OCI-LY7 (cell line): ENCODE results near the gene FHIT. TPM values are rescaled to one million over a fixed set of nuclear protein-coding genes. Genes with fewer than 3 reads are reported as not detected.

Experiments
- BruUV-seq: library from RNA; stranded (reverse); fragments of 400-500 nt; replicated peaks from 2 replicates; lab custom pipeline; 2021; lab: Mats Ljungman, UMichigan
- CTCF ChIA-PET: fragments of 300-600 bp; sonication (Branson Sonifier 250); formaldehyde crosslinking; loops from one replicate; lab custom pipeline; 2022; ENCODE audit warnings: antibody characterized with exemption; ENCODE audit not compliant: unreplicated experiment; lab: Charles Lee
- POLR2A ChIA-PET: fragments of 300-600 bp; sonication (Branson Sonifier 250); formaldehyde crosslinking; loops from one replicate; lab custom pipeline; 2022; ENCODE audit warnings: antibody characterized with exemption; lab: Charles Lee
- DNase-seq: peaks from one replicate; pipeline ENCODE4 v3.0.0-alpha.2; 2015; ENCODE audit warnings: low spot score
- H2AFZ ChIP-seq: fragments of 200-600 bp; sonication (generic), shearing (Covaris generic); 2 replicates; pipeline ENCODE4 v1.6.1; 2014; ENCODE audit warnings: mild to moderate bottlenecking, antibody characterized with exemption, low read length, moderate library complexity
- H3K27ac ChIP-seq: fragments of 200-600 bp; sonication (generic); 2 replicates; pipeline ENCODE4 v1.5.1; 2014; ENCODE audit warnings: mixed run types, low read depth, mild to moderate bottlenecking, moderate library complexity, low read length, inconsistent platforms; ENCODE audit not compliant: poor library complexity, severe bottlenecking
- H3K36me3 ChIP-seq: fragments of 200-600 bp; sonication (generic); 2 replicates; pipeline ENCODE4 v1.6.1; 2014; ENCODE audit warnings: mild to moderate bottlenecking, antibody characterized with exemption, low read length, moderate library complexity, mixed read lengths; ENCODE audit not compliant: insufficient read depth
- H3K4me1 ChIP-seq: fragments of 200-600 bp; sonication (generic); 2 replicates; pipeline ENCODE4 v1.5.1; 2014; ENCODE audit warnings: mild to moderate bottlenecking, low read length; ENCODE audit not compliant: insufficient read depth, poor library complexity, severe bottlenecking
- H3K4me2 ChIP-seq: fragments of 200-600 bp; sonication (generic); 2 replicates; pipeline ENCODE4 v1.6.1; 2014; ENCODE audit warnings: mild to moderate bottlenecking, low read length
- H3K4me3 ChIP-seq: fragments of 200-600 bp; sonication (generic); 2 replicates; pipeline ENCODE4 v1.5.1; 2014; ENCODE audit warnings: mild to moderate bottlenecking, low read depth, low read length; ENCODE audit not compliant: poor library complexity, severe bottlenecking
- H3K79me2 ChIP-seq: fragments of 200-600 bp; sonication (generic); 2 replicates; pipeline ENCODE4 v1.6.1; 2016; ENCODE audit warnings: low read depth, mild to moderate bottlenecking, low read length, moderate library complexity, mixed read lengths; ENCODE audit not compliant: insufficient read depth
- H3K9me2 ChIP-seq: fragments of 200-600 bp; sonication (generic); 2 replicates; pipeline ENCODE4 v1.6.1; 2016; ENCODE audit warnings: mild to moderate bottlenecking, low read length, mixed read lengths; ENCODE audit not compliant: insufficient read depth
- H3K9me3 ChIP-seq: fragments of 200-600 bp; sonication (generic); 2 replicates; pipeline ENCODE4 v1.6.1; 2014; ENCODE audit warnings: mild to moderate bottlenecking, mixed run types, low read length, mixed read lengths
- H4K20me1 ChIP-seq: fragments of 200-600 bp; sonication (generic); 2 replicates; pipeline ENCODE4 v1.6.1; 2014; ENCODE audit warnings: mild to moderate bottlenecking, antibody characterized with exemption, low read length, moderate library complexity, mixed read lengths; ENCODE audit not compliant: insufficient read depth
- EZH2phosphoT487 ChIP-seq: fragments of 200-600 bp; sonication (generic); IDR thresholded peaks from 2 replicates; pipeline ENCODE4 v1.6.1; 2018; ENCODE audit warnings: low read depth, borderline replicate concordance, mild to moderate bottlenecking, mixed run types, antibody characterized with exemption, low read length, moderate library complexity, mixed read lengths
- intact Hi-C: fragments of 100-400 bp; cut with micrococcal nuclease; formaldehyde crosslinking; loops from one replicate; pipeline ENCODE4 v1.10.0; 2022; ENCODE audit not compliant: unreplicated experiment
- total RNA-seq, 2 experiments: library from RNA; depleted of rRNA in 1 of 2; stranded (reverse); fragments of >200 nt in 1 of 2; shearing (Covaris generic) in 1 of 2; gene quantifications; 2 replicates each; pipeline ENCODE4 v1.2.3, GENCODE V29; 2014 to 2022
- TF ChIP-seq, protein P1 (sequence below): fragments of 200-600 bp; sonication (generic); conservative IDR thresholded peaks from 2 replicates; pipeline ENCODE4 v1.5.1; 2014; ENCODE audit warnings: mild to moderate bottlenecking, antibody characterized with exemption, low read length, moderate library complexity, mixed read lengths

The FHIT gene
- total RNA-seq, 2 experiments from 2014 or later, result 5.0 to 10.9 TPM

DNA sequence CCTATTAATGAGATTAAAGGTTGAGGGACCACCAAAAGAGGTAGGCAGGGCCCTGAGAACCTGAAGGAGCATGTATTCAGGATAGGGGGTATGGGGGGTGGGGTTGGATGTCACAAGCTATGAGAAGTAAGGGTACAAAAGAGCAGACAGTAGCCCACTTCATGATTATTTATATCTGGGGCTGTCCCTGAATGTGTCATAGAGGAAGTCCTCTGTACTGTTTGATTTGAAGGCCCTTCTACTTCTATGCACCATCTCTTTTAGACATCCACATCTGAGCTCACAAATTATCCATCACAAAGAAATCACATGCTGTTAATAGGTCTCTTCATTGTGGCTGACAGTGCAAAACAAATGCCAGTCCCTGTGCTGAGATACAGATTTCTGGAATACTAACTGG lies 68.6 kb downstream of the FHIT start:
- BruUV-seq, result no TSS peak
- intact Hi-C loops, result no loop called here
- no peaks in the 10 kb centered on the region for H3K9me3 ChIP-seq
- no peak for DNase-seq
- H3K4me1 ChIP-seq, result no peaks in the 10 kb centered on the region
- ChIA-PET CTCF (no interaction called here), POLR2A (no interaction called here)
- no peak overlapping the region for H3K4me2 ChIP-seq
- H3K4me3 ChIP-seq, result no peak overlapping the region
- H2AFZ ChIP-seq, result no peak overlapping the region
- no peaks in the 10 kb centered on the region for H4K20me1 ChIP-seq
- H3K27ac ChIP-seq, result no peak overlapping the region
- H3K36me3 ChIP-seq, result no peaks in the 10 kb centered on the region
- TF ChIP-seq, protein P1, sequence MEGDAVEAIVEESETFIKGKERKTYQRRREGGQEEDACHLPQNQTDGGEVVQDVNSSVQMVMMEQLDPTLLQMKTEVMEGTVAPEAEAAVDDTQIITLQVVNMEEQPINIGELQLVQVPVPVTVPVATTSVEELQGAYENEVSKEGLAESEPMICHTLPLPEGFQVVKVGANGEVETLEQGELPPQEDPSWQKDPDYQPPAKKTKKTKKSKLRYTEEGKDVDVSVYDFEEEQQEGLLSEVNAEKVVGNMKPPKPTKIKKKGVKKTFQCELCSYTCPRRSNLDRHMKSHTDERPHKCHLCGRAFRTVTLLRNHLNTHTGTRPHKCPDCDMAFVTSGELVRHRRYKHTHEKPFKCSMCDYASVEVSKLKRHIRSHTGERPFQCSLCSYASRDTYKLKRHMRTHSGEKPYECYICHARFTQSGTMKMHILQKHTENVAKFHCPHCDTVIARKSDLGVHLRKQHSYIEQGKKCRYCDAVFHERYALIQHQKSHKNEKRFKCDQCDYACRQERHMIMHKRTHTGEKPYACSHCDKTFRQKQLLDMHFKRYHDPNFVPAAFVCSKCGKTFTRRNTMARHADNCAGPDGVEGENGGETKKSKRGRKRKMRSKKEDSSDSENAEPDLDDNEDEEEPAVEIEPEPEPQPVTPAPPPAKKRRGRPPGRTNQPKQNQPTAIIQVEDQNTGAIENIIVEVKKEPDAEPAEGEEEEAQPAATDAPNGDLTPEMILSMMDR, result no peak
- no peak for TF ChIP-seq EZH2phosphoT487
- H3K9me2 ChIP-seq, result 0 out of 2 replicates have a peak, but pooled peaks cover 4% of the 10 kb centered on the region
- no peaks in the 10 kb centered on the region for H3K79me2 ChIP-seq

DNA sequence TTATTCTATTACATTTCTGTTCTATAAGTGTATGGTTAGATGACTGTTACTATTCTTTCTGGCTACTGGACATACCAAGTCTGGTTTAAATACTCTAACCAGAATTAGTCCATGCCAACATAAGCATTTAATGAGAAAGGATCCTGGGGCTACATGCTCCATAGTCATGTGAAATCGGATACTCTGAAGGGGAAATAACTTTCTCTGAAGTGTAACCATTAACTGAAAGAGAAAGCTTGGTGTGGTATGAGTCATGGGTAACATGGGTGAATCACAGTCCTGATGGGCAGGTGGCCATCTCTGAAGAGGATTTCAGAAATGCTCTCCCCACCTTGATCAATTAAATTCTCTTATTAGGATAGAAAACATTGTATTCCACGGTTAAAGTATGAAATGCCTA lies 69.4 kb downstream of the FHIT start:
- Histone ChIP-seq H3K9me3 (no peaks in the 10 kb centered on the region), H2AFZ (no peak overlapping the region), H3K27ac (no peak overlapping the region), H4K20me1 (no peaks in the 10 kb centered on the region), H3K36me3 (no peaks in the 10 kb centered on the region), H3K4me2 (no peak overlapping the region), H3K79me2 (no peaks in the 10 kb centered on the region), H3K9me2 (0 out of 2 replicates have a peak, but pooled peaks cover 6% of the 10 kb centered on the region), H3K4me1 (no peaks in the 10 kb centered on the region), H3K4me3 (no peak overlapping the region)
- ChIA-PET CTCF (no interaction called here), POLR2A (no interaction called here)
- TF ChIP-seq EZH2phosphoT487, result no peak
- TF ChIP-seq, protein P1, result no peak
- no TSS peak for BruUV-seq
- DNase-seq, result no peak
- intact Hi-C loops, result no loop called here

GRCh38 chr3:61180206-61180605 lies 71.0 kb downstream of the FHIT start:
- H3K36me3 ChIP-seq, result no peaks in the 10 kb centered on the region
- BruUV-seq, result no TSS peak
- POLR2A ChIA-PET, result no interaction called here
- intact Hi-C loops, result no loop called here
- no peak overlapping the region for H2AFZ ChIP-seq
- no peaks in the 10 kb centered on the region for H3K9me3 ChIP-seq
- H3K9me2 ChIP-seq, result 0 out of 2 replicates have a peak, but pooled peaks cover 6% of the 10 kb centered on the region
- no peaks in the 10 kb centered on the region for H3K79me2 ChIP-seq
- H3K4me1 ChIP-seq, result no peaks in the 10 kb centered on the region
- no peak overlapping the region for H3K4me2 ChIP-seq
- no peak overlapping the region for H3K27ac ChIP-seq
- no peak for DNase-seq
- CTCF ChIA-PET, result no interaction called here
- H3K4me3 ChIP-seq, result no peak overlapping the region
- no peaks in the 10 kb centered on the region for H4K20me1 ChIP-seq
- TF ChIP-seq, protein P1, result no peak
- TF ChIP-seq EZH2phosphoT487, result no peak
